PC-3 (cell line): ENCODE data around the gene METTL3.

Experiments
- EZH2 ChIP-seq: fragments of 300-600 bp; sonication (generic); IDR thresholded peaks from one replicate; pipeline ENCODE4 v1.6.1; 2017; ENCODE audit warnings: antibody characterized with exemption, mild to moderate bottlenecking, low read length; ENCODE audit not compliant: unreplicated experiment
- TF ChIP-seq, protein P1 (sequence below): fragments of 300-600 bp; sonication (generic); conservative IDR thresholded peaks from 2 replicates; pipeline ENCODE4 v1.5.1; 2017; ENCODE audit warnings: antibody characterized with exemption, low read depth, mild to moderate bottlenecking, low read length

DNA sequence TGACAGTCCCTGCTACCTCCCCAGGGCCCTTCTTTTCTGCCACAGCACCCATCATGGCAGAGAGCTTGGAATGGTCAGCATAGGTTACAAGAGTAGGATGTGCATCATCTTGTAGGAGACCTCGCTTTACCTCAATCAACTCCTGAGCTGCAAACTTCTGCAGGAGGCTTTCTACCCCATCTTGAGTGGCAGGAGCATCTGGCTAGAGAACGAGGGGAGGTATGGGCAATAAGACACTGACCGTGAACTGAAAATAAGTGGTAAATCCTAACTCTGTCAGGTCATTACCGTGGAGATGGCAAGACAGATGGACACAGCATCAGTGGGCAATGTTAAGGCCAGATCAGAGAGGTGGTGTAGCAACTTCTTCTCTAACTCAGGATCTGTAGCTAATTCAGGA, 7.8 kb downstream of the METTL3 start:
- TF ChIP-seq EZH2 = no peak
- TF ChIP-seq, protein P1, sequence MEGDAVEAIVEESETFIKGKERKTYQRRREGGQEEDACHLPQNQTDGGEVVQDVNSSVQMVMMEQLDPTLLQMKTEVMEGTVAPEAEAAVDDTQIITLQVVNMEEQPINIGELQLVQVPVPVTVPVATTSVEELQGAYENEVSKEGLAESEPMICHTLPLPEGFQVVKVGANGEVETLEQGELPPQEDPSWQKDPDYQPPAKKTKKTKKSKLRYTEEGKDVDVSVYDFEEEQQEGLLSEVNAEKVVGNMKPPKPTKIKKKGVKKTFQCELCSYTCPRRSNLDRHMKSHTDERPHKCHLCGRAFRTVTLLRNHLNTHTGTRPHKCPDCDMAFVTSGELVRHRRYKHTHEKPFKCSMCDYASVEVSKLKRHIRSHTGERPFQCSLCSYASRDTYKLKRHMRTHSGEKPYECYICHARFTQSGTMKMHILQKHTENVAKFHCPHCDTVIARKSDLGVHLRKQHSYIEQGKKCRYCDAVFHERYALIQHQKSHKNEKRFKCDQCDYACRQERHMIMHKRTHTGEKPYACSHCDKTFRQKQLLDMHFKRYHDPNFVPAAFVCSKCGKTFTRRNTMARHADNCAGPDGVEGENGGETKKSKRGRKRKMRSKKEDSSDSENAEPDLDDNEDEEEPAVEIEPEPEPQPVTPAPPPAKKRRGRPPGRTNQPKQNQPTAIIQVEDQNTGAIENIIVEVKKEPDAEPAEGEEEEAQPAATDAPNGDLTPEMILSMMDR = no peak
